GM19351 (cell line): ENCODE data around the gene MT1E.

Experiments
- ATAC-seq: cut with Tn5 transposase; IDR thresholded peaks from one replicate; pipeline ENCODE4 v1.9.1; 2021; ENCODE audit warnings: mild to moderate bottlenecking, moderate library complexity; ENCODE audit not compliant: unreplicated experiment

The MT1E gene

GRCh38 chr16:56623637-56624036 is 1.9 kb upstream of the MT1E start:
- ATAC-seq, result no peak

- no peak for ATAC-seq
These were observed 518 bp downstream of the MT1E start for GRCh38 chr16:56625943-56626654.

DNA sequence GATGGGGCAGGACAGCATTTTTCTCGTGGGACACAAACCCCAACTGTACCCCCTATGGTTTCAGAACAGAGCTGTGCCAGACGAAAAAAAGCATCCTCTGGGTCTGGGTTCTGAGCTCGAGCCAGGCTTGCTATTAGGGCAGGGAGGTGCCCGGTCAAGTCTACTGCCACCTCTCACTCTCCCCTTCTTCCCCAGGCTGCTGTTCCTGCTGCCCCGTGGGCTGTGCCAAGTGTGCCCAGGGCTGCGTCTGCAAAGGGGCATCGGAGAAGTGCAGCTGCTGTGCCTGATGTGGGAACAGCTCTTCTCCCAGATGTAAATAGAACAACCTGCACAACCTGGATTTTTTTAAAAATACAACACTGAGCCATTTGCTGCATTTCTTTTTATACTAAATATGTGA is 1.1 kb downstream of the MT1E start:
- ATAC-seq, result no peak

DNA sequence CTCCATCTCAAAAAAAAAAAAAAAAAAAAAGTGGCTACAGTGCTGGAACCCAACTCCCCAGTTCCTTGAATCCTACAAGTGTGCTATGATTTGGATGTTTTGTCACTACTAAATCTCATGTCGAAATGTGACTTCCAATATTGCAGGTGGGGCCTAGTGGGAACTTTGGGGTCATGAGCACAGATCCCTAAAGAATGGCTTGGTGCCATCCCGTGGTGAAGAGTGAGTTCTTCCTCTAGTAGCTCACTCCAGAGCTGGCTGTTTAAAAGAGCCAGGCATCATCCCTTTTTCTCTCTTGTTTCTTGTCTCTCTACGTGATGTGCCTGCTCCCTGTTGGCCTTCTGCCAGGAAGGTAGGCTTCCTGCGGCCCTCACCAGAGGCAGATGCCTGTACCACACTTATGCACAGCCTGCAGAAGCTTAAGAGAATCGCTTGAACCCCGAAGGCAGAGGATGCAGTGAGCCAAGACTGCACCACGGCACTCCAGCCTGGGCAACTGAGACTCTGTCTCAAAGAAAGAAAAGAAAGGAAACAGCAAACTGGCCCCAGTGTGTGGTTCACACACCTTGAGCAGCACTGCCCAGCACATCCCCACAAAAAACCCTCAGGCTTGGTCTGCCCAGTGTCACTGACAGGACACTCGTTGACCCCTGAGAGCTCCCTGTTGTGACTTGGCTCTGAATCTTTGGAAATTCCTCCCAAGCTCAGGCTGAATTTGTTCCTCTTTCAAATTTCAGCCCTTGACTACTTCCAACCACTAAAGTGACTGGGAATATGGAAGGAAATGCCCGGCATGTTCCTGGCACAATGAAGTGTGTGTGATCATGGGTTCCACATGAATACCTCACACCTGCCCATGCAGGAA is 3.1 kb downstream of the MT1E start:
- ATAC-seq, result no peak

GRCh38 chr16:56629531-56629930 is 4.0 kb downstream of the MT1E start:
- ATAC-seq, result no peak

- peak; percentile 90 for ATAC-seq
These were observed 4.6 kb downstream of the MT1E start for GRCh38 chr16:56630134-56630533.

DNA sequence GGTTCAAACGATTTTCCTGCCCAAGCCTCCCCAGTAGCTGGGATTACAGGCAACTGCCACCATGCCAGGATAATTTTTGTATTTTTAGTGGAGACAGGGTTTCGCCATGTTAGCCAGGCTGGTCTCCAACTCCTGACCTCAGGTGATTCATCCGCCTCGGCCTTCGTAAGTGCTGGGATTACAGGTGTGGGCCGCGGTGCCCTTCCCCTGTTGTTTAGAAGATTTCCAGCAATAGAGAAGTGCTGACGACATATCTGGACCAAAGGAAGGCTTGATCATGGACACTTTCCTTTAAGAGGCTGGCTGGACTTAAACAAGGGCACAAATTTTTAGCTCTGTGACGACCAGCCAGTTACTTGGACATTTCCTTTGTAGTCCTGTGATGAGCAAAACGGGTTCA is 5.6 kb downstream of the MT1E start:
- ATAC-seq, result no peak

DNA sequence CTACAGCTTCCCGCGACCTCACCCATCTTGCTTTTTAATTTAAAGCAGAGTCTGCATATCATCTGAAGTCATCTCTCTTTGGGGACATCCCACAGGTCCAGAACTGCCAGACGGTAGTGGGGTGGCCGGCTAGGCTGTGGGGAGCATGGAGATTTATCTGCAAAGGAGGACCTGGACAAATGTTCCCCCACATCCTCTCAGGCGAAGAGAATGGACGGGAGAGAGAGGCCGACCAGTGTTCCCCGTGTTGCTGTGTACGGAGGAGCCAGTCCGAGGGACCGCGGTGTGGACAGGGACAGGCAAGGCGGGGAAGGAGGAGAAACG is 6.2 kb downstream of the MT1E start:
- ATAC-seq, result no peak

GRCh38 chr16:56632156-56632847 is 6.7 kb downstream of the MT1E start, which contains the start of gene MT1M:
Gene MT1M, plus strand, starts transcription at chr16:56632659. Its CDS starts 73 bp downstream, at chr16:56632732.
- ATAC-seq, result no peak

- no peak for ATAC-seq
These were observed 7.3 kb downstream of the MT1E start for GRCh38 chr16:56632848-56633365.

DNA sequence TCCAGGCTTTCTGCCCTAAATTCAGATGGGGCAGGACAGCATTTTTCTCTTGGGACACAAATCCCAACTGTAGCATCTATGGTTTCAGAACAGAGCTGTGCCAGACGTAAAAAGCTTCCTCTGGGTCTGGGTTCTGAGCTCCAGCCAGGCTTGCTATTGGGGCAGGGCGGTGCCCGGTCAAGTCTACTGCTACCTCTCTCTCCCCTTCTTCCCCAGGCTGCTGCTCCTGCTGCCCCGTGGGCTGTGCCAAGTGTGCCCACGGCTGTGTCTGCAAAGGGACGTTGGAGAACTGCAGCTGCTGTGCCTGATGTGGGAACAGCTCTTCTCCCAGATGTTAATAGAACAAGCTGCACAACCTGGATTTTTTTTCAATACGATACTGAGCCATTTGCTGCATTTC is 8.0 kb downstream of the MT1E start:
- ATAC-seq, result no peak

GRCh38 chr16:56634715-56635440 is 9.3 kb downstream of the MT1E start:
- ATAC-seq, result no peak

DNA sequence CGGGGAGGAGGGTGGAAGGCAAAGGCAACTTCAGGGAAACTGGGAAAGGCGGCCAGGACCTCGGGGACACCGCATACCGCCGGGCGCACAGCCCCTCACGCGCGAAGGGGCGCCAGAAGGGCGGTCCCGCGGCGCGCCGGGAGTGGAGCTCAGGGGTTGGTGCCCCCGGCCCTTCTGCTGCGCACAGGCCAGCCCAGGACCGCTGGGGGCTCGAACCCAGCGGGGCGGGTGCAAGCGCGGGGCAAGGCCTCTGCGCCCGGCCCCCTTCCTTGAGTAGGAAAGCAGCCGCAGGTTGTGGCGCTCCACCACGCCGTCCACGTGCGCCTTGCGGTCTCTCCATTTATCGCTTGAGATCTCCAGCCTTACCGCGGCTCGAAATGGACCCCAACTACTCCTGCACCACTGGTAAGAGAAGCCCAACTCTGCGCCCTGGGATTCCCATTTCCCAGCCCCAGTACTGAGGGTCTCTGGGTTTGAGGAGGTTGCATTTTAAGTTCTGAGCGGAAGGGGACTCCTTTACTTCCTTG is 9.9 kb downstream of the MT1E start:
- ATAC-seq, result no peak

GRCh38 chr16:56636616-56637413 is 11.2 kb downstream of the MT1E start:
- ATAC-seq, result no peak

- ATAC-seq, result no peak
These were observed 12.5 kb downstream of the MT1E start, which contains the start of gene MT1A for GRCh38 chr16:56637814-56638750. Gene MT1A, plus strand, starts transcription at chr16:56638666. Its CDS starts 73 bp downstream, at chr16:56638739.

DNA sequence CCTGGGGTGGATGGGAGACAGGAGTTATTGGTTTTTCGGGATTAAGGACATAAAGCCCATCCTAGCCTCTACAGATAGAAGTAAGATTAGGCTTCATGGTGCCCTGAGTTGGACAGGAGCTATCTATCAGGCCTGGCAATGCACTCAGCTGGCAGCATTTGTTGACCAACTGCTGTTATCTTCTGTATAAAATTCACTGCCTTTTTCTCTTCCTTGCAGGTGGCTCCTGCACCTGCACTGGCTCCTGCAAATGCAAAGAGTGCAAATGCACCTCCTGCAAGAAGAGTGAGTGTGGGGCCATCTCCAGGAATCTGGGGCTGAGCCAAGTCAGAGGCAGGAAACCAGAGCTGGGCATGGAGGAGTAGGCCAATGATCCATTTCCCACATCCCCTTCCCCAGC is 13.5 kb downstream of the MT1E start:
- no peak for ATAC-seq

GRCh38 chr16:56640076-56640475 is 14.5 kb downstream of the MT1E start:
- no peak for ATAC-seq

- ATAC-seq, result no peak
These were observed 15.6 kb downstream of the MT1E start for GRCh38 chr16:56641166-56641565.
